OCI-LY3 (cell line): ENCODE data around the gene UNC80.

ENCODE experiments used
- H2AFZ ChIP-seq: fragments of 200-600, 300-600 bp; shearing (Covaris generic); 2 replicates; pipeline ENCODE4 v1.6.0; 2014; ENCODE audit warnings: antibody characterized with exemption, low read depth, low read length
- H3K27ac ChIP-seq: fragments of 200-600, 300-600 bp; sonication (generic); 2 replicates; pipeline ENCODE4 v1.5.1; 2014; ENCODE audit warnings: mild to moderate bottlenecking, low read length, moderate library complexity, mixed read lengths
- H3K27me3 ChIP-seq: fragments of 200-600, 300-600 bp; sonication (generic); 2 replicates; pipeline ENCODE4 v1.6.1; 2014; ENCODE audit warnings: low read depth, low read length, mixed read lengths
- H3K36me3 ChIP-seq: fragments of 200-600, 300-600 bp; sonication (generic); replicated peaks from 2 replicates; pipeline ENCODE3; 2014; ENCODE audit warnings: low read depth, low read length, mixed read lengths
- H3K4me1 ChIP-seq: fragments of 300-600, 200-600 bp; sonication (generic); 2 replicates; pipeline ENCODE4 v1.6.1; 2014; ENCODE audit warnings: low read length, mixed read lengths
- H3K4me2 ChIP-seq: fragments of 200-600, 300-600 bp; sonication (generic); 2 replicates; pipeline ENCODE4 v1.6.1; 2014; ENCODE audit warnings: low read length, mixed read lengths
- H3K4me3 ChIP-seq: fragments of 300-600, 200-600 bp; sonication (generic); 2 replicates; pipeline ENCODE4 v1.5.1; 2014; ENCODE audit warnings: antibody characterized with exemption, mild to moderate bottlenecking, low read length, moderate library complexity
- H3K79me2 ChIP-seq: fragments of 300-600, 200-600 bp; shearing (Covaris generic); 2 replicates; pipeline ENCODE4 v1.6.1; 2014; ENCODE audit warnings: mild to moderate bottlenecking, low read length, mixed read lengths
- H3K9ac ChIP-seq: fragments of 300-600, 200-600 bp; shearing (Covaris generic); 2 replicates; pipeline ENCODE4 v1.6.0; 2014; ENCODE audit warnings: mild to moderate bottlenecking, low read length, moderate library complexity
- H3K9me3 ChIP-seq: fragments of 200-600, 300-600 bp; shearing (Covaris generic); 2 replicates; pipeline ENCODE4 v1.6.1; 2014; ENCODE audit warnings: low read length, mixed read lengths; ENCODE audit not compliant: insufficient read depth
- H4K20me1 ChIP-seq: fragments of 200-600, 300-600 bp; sonication (generic); 2 replicates; pipeline ENCODE4 v1.6.1; 2016; ENCODE audit warnings: low read length, mixed read lengths; ENCODE audit not compliant: insufficient read depth
- EZH2phosphoT487 ChIP-seq: fragments of 200-600 bp; shearing (Covaris generic); IDR thresholded peaks from 2 replicates; pipeline ENCODE4 v1.6.1; 2018; ENCODE audit warnings: antibody characterized with exemption, mixed run types, low read depth
- TF ChIP-seq, protein P1 (sequence below): fragments of 200-600, 300-600 bp; sonication (generic); IDR thresholded peaks from 2 replicates; pipeline ENCODE4 v1.5.1; 2014; ENCODE audit warnings: antibody characterized with exemption, low read length, low read depth

UNC80 gene

DNA sequence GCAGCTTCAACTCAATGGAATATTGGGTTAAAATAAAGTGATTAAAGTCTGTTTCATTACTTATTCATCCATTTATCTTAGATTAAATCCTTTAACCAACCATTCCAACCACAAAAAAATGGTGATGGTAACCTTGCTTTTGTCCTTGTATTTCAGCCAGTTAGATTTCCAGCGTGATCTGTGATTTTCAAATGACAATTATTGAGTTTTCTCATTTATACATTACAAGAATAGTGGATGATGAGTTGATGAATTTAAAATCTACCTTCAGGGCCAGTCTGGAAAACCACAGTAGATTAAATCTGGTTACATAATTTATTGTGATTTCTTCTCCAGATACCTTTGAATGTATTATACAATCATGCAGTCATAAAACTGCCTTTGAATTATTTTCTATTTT is 29.7 kb upstream of the UNC80 start:
- TF ChIP-seq, protein P1, sequence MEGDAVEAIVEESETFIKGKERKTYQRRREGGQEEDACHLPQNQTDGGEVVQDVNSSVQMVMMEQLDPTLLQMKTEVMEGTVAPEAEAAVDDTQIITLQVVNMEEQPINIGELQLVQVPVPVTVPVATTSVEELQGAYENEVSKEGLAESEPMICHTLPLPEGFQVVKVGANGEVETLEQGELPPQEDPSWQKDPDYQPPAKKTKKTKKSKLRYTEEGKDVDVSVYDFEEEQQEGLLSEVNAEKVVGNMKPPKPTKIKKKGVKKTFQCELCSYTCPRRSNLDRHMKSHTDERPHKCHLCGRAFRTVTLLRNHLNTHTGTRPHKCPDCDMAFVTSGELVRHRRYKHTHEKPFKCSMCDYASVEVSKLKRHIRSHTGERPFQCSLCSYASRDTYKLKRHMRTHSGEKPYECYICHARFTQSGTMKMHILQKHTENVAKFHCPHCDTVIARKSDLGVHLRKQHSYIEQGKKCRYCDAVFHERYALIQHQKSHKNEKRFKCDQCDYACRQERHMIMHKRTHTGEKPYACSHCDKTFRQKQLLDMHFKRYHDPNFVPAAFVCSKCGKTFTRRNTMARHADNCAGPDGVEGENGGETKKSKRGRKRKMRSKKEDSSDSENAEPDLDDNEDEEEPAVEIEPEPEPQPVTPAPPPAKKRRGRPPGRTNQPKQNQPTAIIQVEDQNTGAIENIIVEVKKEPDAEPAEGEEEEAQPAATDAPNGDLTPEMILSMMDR, result no peak
- no peak for TF ChIP-seq EZH2phosphoT487
- Histone ChIP-seq H3K9me3 (no peaks in the 10 kb centered on the region), H3K27me3 (peaks cover 22% of the 10 kb centered on the region)

DNA sequence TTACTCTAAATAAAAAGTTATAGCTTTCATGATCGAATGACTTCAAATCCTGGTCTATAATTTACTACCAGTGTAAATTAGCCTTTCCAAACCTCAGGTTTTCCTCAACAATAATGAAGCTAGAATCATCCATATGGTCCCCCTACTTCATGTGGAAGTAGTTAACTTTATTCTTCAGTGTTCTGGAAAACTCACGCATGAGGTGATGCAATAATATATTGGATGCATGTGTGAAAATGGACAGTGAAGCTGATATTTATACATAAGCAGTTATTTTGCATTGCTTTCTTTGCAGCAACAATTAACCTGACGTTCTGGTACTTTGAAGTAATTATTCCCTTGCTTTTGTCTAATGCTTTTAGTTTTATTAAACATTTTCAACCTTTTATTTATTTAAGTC is 18.6 kb upstream of the UNC80 start:
- H4K20me1 ChIP-seq, result no peaks in the 10 kb centered on the region
- no peak overlapping the region for H3K27ac ChIP-seq
- no peak overlapping the region for H3K4me2 ChIP-seq
- no peak overlapping the region for H3K9ac ChIP-seq
- H3K27me3 ChIP-seq, result peaks cover 3% of the 10 kb centered on the region; the same call in 1 of the 2 replicates
- no peaks in the 10 kb centered on the region for H3K9me3 ChIP-seq
- H3K79me2 ChIP-seq, result no peaks in the 10 kb centered on the region
- no peak overlapping the region for H2AFZ ChIP-seq
- TF ChIP-seq, protein P1, result no peak
- TF ChIP-seq EZH2phosphoT487, result no peak
- no peak overlapping the region for H3K4me3 ChIP-seq
- no peaks in the 10 kb centered on the region for H3K36me3 ChIP-seq
- no peaks in the 10 kb centered on the region for H3K4me1 ChIP-seq

More for the DNA sequence above, 29.7 kb upstream of the UNC80 start:
- no peaks in the 10 kb centered on the region for H3K36me3 ChIP-seq
- no peak overlapping the region for H3K9ac ChIP-seq
- no peak overlapping the region for H3K4me2 ChIP-seq
- no peaks in the 10 kb centered on the region for H3K4me1 ChIP-seq
- H2AFZ ChIP-seq, result no peak overlapping the region
- H4K20me1 ChIP-seq, result no peaks in the 10 kb centered on the region
- H3K4me3 ChIP-seq, result no peak overlapping the region
- H3K27ac ChIP-seq, result no peak overlapping the region
- H3K79me2 ChIP-seq, result no peaks in the 10 kb centered on the region

DNA sequence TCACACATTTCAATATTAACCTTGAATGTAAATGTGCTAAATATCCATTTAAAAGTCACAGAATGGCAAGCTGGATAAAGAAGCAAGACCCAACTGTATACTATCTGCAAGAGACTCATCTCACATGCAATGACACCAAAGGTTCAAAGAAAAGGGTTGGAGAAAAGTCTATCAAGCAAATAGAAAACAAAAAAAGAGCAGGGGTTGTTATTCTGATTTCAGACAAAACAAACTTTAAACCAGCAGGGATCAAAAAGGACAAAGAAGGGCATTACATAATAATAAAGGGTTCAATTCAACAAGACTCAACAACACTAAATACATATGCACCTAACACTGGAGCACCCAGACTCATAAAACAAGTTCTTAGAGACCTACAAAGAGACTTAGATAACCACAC is 14.5 kb upstream of the UNC80 start:
- TF ChIP-seq EZH2phosphoT487, result no peak
- TF ChIP-seq, protein P1, result no peak
- Histone ChIP-seq H3K36me3 (no peaks in the 10 kb centered on the region), H3K27me3 (peaks cover 3% of the 10 kb centered on the region; the same call in 1 of the 2 replicates), H2AFZ (no peak overlapping the region), H3K79me2 (no peaks in the 10 kb centered on the region), H3K4me2 (no peak overlapping the region), H3K9ac (no peak overlapping the region), H3K4me3 (no peak overlapping the region), H3K9me3 (no peaks in the 10 kb centered on the region), H4K20me1 (no peaks in the 10 kb centered on the region), H3K4me1 (no peaks in the 10 kb centered on the region), H3K27ac (no peak overlapping the region)

DNA sequence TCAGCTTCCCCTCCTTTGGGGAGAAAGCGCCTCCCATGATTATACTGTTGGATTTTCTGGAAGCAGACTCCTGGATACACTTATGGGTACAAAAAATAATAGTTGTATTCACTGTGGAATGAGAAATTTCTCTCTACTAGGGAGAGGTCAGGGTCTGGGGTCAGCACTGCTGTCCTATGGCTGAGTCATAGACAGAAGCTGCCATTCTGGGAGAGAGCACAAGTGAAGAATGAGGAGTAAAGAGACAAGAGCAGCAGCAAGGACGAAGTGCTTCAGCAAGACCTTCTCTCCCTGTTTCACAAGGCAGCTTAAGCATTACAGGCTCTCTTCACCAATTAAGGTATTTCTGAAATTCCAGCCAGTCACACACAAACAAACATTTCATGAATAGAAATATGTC is 10.1 kb upstream of the UNC80 start:
- Histone ChIP-seq H3K27me3 (peaks cover 3% of the 10 kb centered on the region; the same call in 1 of the 2 replicates), H3K27ac (no peak overlapping the region), H3K9me3 (no peaks in the 10 kb centered on the region), H3K79me2 (no peaks in the 10 kb centered on the region), H3K4me2 (no peak overlapping the region), H3K36me3 (no peaks in the 10 kb centered on the region), H3K4me3 (no peak overlapping the region), H3K4me1 (0 out of 2 replicates have a peak, but pooled peaks cover 3% of the 10 kb centered on the region), H4K20me1 (no peaks in the 10 kb centered on the region), H2AFZ (no peak overlapping the region), H3K9ac (no peak overlapping the region)
- no peak for TF ChIP-seq EZH2phosphoT487
- TF ChIP-seq, protein P1, result no peak
